Measurements from ENCODE around the gene HAUS5.

HAUS5 gene

DNA sequence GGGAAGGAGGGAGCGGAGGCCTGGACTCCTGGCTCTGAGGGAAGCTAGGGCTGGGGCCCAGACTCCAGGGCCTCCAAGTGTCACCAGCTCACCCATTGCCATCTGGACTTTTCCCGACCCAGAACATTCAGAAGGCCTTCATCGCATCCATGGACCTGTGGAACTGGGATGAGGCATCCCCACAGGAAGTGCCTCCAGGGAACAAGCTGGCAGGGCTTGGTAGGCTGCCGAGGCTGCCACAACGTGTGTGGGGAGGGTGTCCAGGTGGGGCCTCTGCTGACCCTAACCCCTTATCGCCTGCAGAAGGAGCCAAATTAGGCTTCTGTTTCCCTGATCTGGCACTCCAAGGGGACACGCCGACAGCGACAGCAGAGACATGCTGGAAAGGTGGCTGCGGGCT is 29.8 kb downstream of the HAUS5 start:
- TF ChIP-seq RAD21 (IDR thresholded peaks at IDR 0.05; ENCODE audit: low read depth) (no peak), TEAD4 (IDR thresholded peaks at IDR 0.05) (no peak), CREB1 (IDR thresholded peaks at IDR 0.05; ENCODE audit: low read depth) (no peak), YY1 (IDR thresholded peaks at IDR 0.05; ENCODE audit: low read depth) (no peak), EP300 (IDR thresholded peaks at IDR 0.05; ENCODE audit: borderline replicate concordance) (no peak), TCF12 (IDR thresholded peaks at IDR 0.05; ENCODE audit: low read depth) (no peak), CEBPB (IDR thresholded peaks at IDR 0.05) (no peak), ZBTB7A (IDR thresholded peaks at IDR 0.05; ENCODE audit: low read depth) (no peak), TAF1 (IDR thresholded peaks at IDR 0.05; ENCODE audit: low read depth) (no peak), FOXM1 (IDR thresholded peaks at IDR 0.05; ENCODE audit: borderline replicate concordance, low read depth) (no peak), NFIC (IDR thresholded peaks at IDR 0.05) (no peak), EGR1 (IDR thresholded peaks at IDR 0.05) (no peak)
- TF ChIP-seq, protein P1, sequence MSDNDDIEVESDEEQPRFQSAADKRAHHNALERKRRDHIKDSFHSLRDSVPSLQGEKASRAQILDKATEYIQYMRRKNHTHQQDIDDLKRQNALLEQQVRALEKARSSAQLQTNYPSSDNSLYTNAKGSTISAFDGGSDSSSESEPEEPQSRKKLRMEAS (IDR thresholded peaks at IDR 0.05), result no peak
- TF ChIP-seq, protein P2, sequence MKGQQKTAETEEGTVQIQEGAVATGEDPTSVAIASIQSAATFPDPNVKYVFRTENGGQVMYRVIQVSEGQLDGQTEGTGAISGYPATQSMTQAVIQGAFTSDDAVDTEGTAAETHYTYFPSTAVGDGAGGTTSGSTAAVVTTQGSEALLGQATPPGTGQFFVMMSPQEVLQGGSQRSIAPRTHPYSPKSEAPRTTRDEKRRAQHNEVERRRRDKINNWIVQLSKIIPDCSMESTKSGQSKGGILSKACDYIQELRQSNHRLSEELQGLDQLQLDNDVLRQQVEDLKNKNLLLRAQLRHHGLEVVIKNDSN (IDR thresholded peaks at IDR 0.05), result no peak
- TF ChIP-seq, protein P3, sequence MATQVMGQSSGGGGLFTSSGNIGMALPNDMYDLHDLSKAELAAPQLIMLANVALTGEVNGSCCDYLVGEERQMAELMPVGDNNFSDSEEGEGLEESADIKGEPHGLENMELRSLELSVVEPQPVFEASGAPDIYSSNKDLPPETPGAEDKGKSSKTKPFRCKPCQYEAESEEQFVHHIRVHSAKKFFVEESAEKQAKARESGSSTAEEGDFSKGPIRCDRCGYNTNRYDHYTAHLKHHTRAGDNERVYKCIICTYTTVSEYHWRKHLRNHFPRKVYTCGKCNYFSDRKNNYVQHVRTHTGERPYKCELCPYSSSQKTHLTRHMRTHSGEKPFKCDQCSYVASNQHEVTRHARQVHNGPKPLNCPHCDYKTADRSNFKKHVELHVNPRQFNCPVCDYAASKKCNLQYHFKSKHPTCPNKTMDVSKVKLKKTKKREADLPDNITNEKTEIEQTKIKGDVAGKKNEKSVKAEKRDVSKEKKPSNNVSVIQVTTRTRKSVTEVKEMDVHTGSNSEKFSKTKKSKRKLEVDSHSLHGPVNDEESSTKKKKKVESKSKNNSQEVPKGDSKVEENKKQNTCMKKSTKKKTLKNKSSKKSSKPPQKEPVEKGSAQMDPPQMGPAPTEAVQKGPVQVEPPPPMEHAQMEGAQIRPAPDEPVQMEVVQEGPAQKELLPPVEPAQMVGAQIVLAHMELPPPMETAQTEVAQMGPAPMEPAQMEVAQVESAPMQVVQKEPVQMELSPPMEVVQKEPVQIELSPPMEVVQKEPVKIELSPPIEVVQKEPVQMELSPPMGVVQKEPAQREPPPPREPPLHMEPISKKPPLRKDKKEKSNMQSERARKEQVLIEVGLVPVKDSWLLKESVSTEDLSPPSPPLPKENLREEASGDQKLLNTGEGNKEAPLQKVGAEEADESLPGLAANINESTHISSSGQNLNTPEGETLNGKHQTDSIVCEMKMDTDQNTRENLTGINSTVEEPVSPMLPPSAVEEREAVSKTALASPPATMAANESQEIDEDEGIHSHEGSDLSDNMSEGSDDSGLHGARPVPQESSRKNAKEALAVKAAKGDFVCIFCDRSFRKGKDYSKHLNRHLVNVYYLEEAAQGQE (IDR thresholded peaks at IDR 0.05; ENCODE audit: low read depth), result no peak

DNA sequence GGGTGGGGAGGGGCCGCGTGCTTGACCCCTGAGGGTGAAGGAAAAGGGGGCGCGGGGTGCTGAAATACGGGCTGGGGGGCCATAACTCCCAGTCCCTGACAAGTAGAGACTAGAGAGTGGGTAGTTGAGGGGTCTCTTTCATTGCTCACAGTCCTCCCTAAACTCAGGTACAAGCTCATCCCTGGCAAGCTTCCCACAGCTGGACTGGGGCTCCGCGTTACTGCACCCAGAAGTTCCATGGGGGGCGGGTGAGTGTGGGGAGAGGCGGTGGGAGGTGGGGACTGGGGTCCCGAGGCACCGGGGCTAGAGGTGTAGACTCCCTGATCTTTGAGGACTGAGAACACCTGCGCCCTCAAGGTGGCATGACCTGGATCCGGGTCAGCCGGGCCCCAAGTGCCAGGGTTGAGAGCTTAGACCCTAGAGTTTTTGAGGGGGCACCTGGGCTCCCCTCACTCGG is 30.3 kb downstream of the HAUS5 start:
- TF ChIP-seq TAF1 (IDR thresholded peaks at IDR 0.05; ENCODE audit: low read depth), result no peak
- TF ChIP-seq ZBTB7A (IDR thresholded peaks at IDR 0.05; ENCODE audit: low read depth), result no peak
- no peak for TF ChIP-seq NFIC (IDR thresholded peaks at IDR 0.05)
- TF ChIP-seq TEAD4 (IDR thresholded peaks at IDR 0.05), result no peak
- TF ChIP-seq, protein P1 (IDR thresholded peaks at IDR 0.05), result no peak
- TF ChIP-seq TCF12 (IDR thresholded peaks at IDR 0.05; ENCODE audit: low read depth), result no peak
- TF ChIP-seq CREB1 (IDR thresholded peaks at IDR 0.05; ENCODE audit: low read depth), result no peak
- no peak for TF ChIP-seq YY1 (IDR thresholded peaks at IDR 0.05; ENCODE audit: low read depth)
- TF ChIP-seq EP300 (IDR thresholded peaks at IDR 0.05; ENCODE audit: borderline replicate concordance), result no peak
- TF ChIP-seq CEBPB (IDR thresholded peaks at IDR 0.05), result no peak
- no peak for TF ChIP-seq RAD21 (IDR thresholded peaks at IDR 0.05; ENCODE audit: low read depth)
- TF ChIP-seq, protein P2 (IDR thresholded peaks at IDR 0.05), result no peak

DNA sequence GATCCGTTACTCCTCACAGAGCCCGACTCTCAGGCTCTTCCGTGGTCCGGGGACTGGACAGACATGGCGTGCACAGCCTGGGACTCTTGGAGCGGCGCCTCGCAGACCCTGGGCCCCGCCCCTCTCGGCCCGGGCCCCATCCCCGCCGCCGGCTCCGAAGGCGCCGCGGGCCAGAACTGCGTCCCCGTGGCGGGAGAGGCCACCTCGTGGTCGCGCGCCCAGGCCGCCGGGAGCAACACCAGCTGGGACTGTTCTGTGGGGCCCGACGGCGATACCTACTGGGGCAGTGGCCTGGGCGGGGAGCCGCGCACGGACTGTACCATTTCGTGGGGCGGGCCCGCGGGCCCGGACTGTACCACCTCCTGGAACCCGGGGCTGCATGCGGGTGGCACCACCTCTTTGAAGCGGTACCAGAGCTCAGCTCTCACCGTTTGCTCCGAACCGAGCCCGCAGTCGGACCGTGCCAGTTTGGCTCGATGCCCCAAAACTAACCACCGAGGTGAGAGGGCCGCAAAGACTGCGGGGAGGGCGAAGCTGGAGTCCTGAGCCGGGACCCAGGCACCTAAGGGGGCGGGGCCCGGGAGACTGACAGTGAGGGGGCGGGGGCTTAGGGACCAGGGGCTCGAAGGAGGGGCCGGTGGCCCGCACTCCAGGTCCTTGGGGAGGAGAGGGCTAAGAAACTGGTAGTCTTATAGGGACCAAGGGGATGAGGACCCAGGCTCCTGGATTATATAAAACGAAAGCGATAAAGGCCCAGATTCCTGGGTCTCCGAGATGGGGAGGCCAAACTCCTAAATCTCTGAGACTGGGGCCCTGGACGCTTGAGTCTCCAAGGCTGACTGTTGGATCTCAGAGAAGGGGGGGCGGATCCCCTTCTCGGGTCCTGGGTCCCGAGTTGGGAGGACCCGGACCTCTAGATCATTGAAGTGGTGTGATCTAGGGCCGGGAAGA is 31.0 kb downstream of the HAUS5 start:
- TF ChIP-seq, protein P1 (IDR thresholded peaks at IDR 0.05), result peak; percentile 95
- TF ChIP-seq, protein P2 (IDR thresholded peaks at IDR 0.05), result no peak
- TF ChIP-seq TCF12 (IDR thresholded peaks at IDR 0.05; ENCODE audit: low read depth), result no peak; the same call in 1 of the 2 replicates
- peak; percentile 40 for TF ChIP-seq NFIC (IDR thresholded peaks at IDR 0.05)
- TF ChIP-seq CEBPB (IDR thresholded peaks at IDR 0.05), result no peak
- no peak; the same call in 1 of the 2 replicates for TF ChIP-seq CREB1 (IDR thresholded peaks at IDR 0.05; ENCODE audit: low read depth)
- TF ChIP-seq EP300 (IDR thresholded peaks at IDR 0.05; ENCODE audit: borderline replicate concordance), result peak; percentile 55; the same call in 1 of the 2 replicates
- TF ChIP-seq, protein P3 (IDR thresholded peaks at IDR 0.05; ENCODE audit: low read depth), result no peak
- TF ChIP-seq YY1 (IDR thresholded peaks at IDR 0.05; ENCODE audit: low read depth), result no peak
- TF ChIP-seq RAD21 (IDR thresholded peaks at IDR 0.05; ENCODE audit: low read depth), result no peak
- no peak for TF ChIP-seq EGR1 (IDR thresholded peaks at IDR 0.05)
- no peak for TF ChIP-seq TEAD4 (IDR thresholded peaks at IDR 0.05)
- no peak; the same call in 1 of the 2 replicates for TF ChIP-seq ZBTB7A (IDR thresholded peaks at IDR 0.05; ENCODE audit: low read depth)
- TF ChIP-seq TAF1 (IDR thresholded peaks at IDR 0.05; ENCODE audit: low read depth), result peak; percentile 77
- no peak for TF ChIP-seq FOXM1 (IDR thresholded peaks at IDR 0.05; ENCODE audit: borderline replicate concordance, low read depth)

All from Ishikawa (cell line).